ENCODE results near the gene CAVIN4. TPM values are rescaled to one million over a fixed set of nuclear protein-coding genes. Genes with fewer than 3 reads are reported as not detected.

CAVIN4 gene
- total and polyA plus RNA-seq, 2 donors (not counting 1 experiment from before 2014, with no cell fraction given): 0.07 to 0.17 TPM

DNA sequence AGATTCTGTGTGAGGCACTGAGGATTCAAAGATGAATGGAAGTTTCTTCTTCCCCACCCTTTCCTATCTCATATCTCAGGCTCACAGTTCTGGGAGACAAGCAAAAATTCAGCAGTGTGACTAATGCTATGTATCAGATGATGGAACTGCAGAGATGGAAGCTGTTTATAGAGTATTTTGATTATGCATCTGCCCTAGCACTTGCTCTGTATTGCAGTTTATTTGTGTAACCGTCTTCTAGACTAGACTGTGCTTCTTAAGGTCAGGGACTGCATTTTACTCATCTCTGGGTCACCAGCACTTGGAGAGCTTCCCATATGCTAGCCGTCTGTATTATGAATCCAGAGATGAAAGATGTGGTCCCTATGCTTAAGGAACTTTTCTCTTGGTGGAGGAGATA lies 12.6 kb downstream of the CAVIN4 start:
- no peak overlapping the region for H3K4me2 ChIP-seq (replicated peaks; ENCODE audit: low read depth, low read length, poor library complexity, severe bottlenecking)
- 88% methylated on average over 2 of the region's 2 CpGs for WGBS (ENCODE audit: insufficient coverage)
- H2AFZ ChIP-seq (ENCODE audit: insufficient read depth, low read depth, low read length, poor library complexity, severe bottlenecking): no peak overlapping the region
- no peaks in the 10 kb centered on the region for H3K9me3 ChIP-seq (ENCODE audit: control extremely low read depth in 1 of 3, control insufficient read depth in 2 of 3, insufficient read depth in 1 of 3, low read length in 2 of 3)
- Mint-ChIP-seq H3K4me3 (no peak overlapping the region), H3K4me1 (peaks cover under 1% of the 10 kb centered on the region), H3K9me3 (ENCODE audit: insufficient read depth) (no peaks in the 10 kb centered on the region), H3K27me3 (no peaks in the 10 kb centered on the region), H3K27ac (no peak overlapping the region)
- ATAC-seq (ENCODE audit: low read depth) (no peak), DNase-seq (no peak)
- intact Hi-C loops (cut with micrococcal nuclease): loop anchor here (10.0 kb wide), 1 partner anchor 236 kb away; the partner anchor contains the start of gene TEX10
- no peak overlapping the region for H3K27ac ChIP-seq (ENCODE audit: low read length in 2 of 2)
- no peaks in the 10 kb centered on the region for H3K79me2 ChIP-seq (ENCODE audit: control insufficient read depth, insufficient read depth, low read length)
- POLR2A ChIA-PET: no interaction called here
- no peaks in the 10 kb centered on the region for H3K36me3 ChIP-seq (replicated peaks in 1 of 2; ENCODE audit: control extremely low read depth in 1 of 2, control insufficient read depth in 1 of 2, extremely low read depth in 1 of 2, insufficient read depth in 2 of 2, low read length in 1 of 2)
- H3K4me3 ChIP-seq (ENCODE audit: control extremely low read depth in 1 of 5, extremely low read depth in 1 of 5, insufficient read depth in 1 of 5, low read depth in 2 of 5, low read length in 4 of 5): no peak overlapping the region
- H3K4me1 ChIP-seq (ENCODE audit: control insufficient read depth in 2 of 2, insufficient read depth in 2 of 2, low read length in 2 of 2): no peaks in the 10 kb centered on the region
- CTCF ChIA-PET: no interaction called here
- no peak overlapping the region for H3K9ac ChIP-seq (ENCODE audit: low read length)
- no peak for TF ChIP-seq EZH2 (IDR thresholded peaks at IDR 0.05; ENCODE audit: borderline replicate concordance, insufficient read depth, low read depth, low read length, poor library complexity, severe bottlenecking)
- TF ChIP-seq, protein P1, sequence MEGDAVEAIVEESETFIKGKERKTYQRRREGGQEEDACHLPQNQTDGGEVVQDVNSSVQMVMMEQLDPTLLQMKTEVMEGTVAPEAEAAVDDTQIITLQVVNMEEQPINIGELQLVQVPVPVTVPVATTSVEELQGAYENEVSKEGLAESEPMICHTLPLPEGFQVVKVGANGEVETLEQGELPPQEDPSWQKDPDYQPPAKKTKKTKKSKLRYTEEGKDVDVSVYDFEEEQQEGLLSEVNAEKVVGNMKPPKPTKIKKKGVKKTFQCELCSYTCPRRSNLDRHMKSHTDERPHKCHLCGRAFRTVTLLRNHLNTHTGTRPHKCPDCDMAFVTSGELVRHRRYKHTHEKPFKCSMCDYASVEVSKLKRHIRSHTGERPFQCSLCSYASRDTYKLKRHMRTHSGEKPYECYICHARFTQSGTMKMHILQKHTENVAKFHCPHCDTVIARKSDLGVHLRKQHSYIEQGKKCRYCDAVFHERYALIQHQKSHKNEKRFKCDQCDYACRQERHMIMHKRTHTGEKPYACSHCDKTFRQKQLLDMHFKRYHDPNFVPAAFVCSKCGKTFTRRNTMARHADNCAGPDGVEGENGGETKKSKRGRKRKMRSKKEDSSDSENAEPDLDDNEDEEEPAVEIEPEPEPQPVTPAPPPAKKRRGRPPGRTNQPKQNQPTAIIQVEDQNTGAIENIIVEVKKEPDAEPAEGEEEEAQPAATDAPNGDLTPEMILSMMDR (IDR thresholded peaks at IDR 0.05): no peak
- H3K27me3 ChIP-seq (replicated peaks in 1 of 4; ENCODE audit: control extremely low read depth in 1 of 4, control insufficient read depth in 3 of 4, insufficient read depth in 4 of 4, low read length in 3 of 4): no peaks in the 10 kb centered on the region
- H4K20me1 ChIP-seq (ENCODE audit: control insufficient read depth, insufficient read depth, low read length, poor library complexity, severe bottlenecking): no peaks in the 10 kb centered on the region

DNA sequence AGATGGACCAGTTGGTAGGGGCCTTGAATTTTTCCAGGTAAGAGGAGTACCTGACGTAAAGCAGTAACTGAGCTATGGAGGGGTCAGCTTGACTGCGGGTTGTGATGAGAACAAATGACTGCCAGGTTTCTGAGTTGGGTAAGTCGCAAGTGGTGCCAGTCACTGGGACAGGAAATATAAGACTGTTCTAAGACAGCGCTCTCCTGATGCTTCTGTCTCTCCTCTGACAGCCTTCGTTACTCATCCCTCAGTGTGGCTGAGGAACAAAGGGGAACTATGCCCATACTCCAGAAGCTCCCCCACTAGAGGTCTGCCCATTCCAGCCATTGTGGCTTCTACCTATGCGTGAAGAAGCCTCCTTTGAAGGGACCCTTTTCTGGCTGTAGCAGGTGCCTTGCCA lies 13.3 kb downstream of the CAVIN4 start:
- Mint-ChIP-seq H3K4me3 (no peak overlapping the region), H3K27ac (no peak overlapping the region), H3K4me1 (peaks cover 3% of the 10 kb centered on the region), H3K9me3 (ENCODE audit: insufficient read depth) (no peaks in the 10 kb centered on the region), H3K27me3 (no peaks in the 10 kb centered on the region)
- H3K4me3 ChIP-seq (ENCODE audit: control extremely low read depth in 1 of 5, extremely low read depth in 1 of 5, insufficient read depth in 1 of 5, low read depth in 2 of 5, low read length in 4 of 5): no peak overlapping the region
- DNase-seq: no peak
- ChIA-PET CTCF (interaction anchor here (0.7 to 0.9 kb wide), 2 partner anchors 11 to 84 kb away, joined by 3 to 4 read pairs; no protein-coding TSS in a partner anchor), POLR2A (no interaction called here)
- H3K27ac ChIP-seq (ENCODE audit: low read length in 2 of 2): no peak overlapping the region
- no peak overlapping the region for H3K4me2 ChIP-seq (replicated peaks; ENCODE audit: low read depth, low read length, poor library complexity, severe bottlenecking)
- WGBS (ENCODE audit: insufficient coverage): 98% methylated on average over 6 of the region's 6 CpGs
- H4K20me1 ChIP-seq (ENCODE audit: control insufficient read depth, insufficient read depth, low read length, poor library complexity, severe bottlenecking): no peaks in the 10 kb centered on the region
- no peak overlapping the region for H2AFZ ChIP-seq (ENCODE audit: insufficient read depth, low read depth, low read length, poor library complexity, severe bottlenecking)
- no peak overlapping the region for H3K9ac ChIP-seq (ENCODE audit: low read length)
- H3K4me1 ChIP-seq (ENCODE audit: control insufficient read depth in 2 of 2, insufficient read depth in 2 of 2, low read length in 2 of 2): no peaks in the 10 kb centered on the region
- intact Hi-C loops (cut with micrococcal nuclease): loop anchor here (10.0 kb wide), 1 partner anchor 236 kb away; the partner anchor contains the start of gene TEX10
- H3K27me3 ChIP-seq (replicated peaks in 1 of 4; ENCODE audit: control extremely low read depth in 1 of 4, control insufficient read depth in 3 of 4, insufficient read depth in 4 of 4, low read length in 3 of 4): no peaks in the 10 kb centered on the region
- ATAC-seq (ENCODE audit: low read depth): no peak
- no peak for TF ChIP-seq EZH2 (IDR thresholded peaks at IDR 0.05; ENCODE audit: borderline replicate concordance, insufficient read depth, low read depth, low read length, poor library complexity, severe bottlenecking)
- TF ChIP-seq, protein P1 (IDR thresholded peaks at IDR 0.05): no peak
- H3K9me3 ChIP-seq (ENCODE audit: control extremely low read depth in 1 of 3, control insufficient read depth in 2 of 3, insufficient read depth in 1 of 3, low read length in 2 of 3): no peaks in the 10 kb centered on the region
- no peaks in the 10 kb centered on the region for H3K79me2 ChIP-seq (ENCODE audit: control insufficient read depth, insufficient read depth, low read length)
- H3K36me3 ChIP-seq (replicated peaks in 1 of 2; ENCODE audit: control extremely low read depth in 1 of 2, control insufficient read depth in 1 of 2, extremely low read depth in 1 of 2, insufficient read depth in 2 of 2, low read length in 1 of 2): no peaks in the 10 kb centered on the region
